Globus pallidus (tissue), 1 donor: ENCODE data around the gene RFT1.

Experiments
- DNase-seq: peaks from one replicate; pipeline ENCODE4 v3.0.0-alpha.2; 2015; ENCODE audit warnings: low spot score

The RFT1 gene

DNA sequence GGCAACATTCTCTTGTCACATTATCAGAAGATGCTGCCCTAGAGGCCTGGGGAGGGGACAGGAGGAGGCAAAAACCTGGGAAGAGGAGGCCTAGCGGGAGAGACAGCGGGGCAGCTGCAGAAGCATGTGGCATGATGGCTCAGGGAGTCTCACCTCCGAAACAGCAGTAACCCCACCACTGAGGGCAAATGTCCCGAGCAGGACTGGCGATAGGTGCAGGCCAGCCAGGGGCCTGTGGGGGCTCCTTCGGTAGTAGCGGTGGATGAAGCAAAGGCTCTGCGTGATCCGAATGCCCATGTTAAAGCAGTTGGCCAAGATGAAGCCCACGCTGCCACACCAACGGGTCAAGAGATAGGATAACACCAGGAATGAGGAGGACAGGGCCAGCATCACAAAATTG, 38.0 kb downstream of the RFT1 start:
- DNase-seq: no peak

DNA sequence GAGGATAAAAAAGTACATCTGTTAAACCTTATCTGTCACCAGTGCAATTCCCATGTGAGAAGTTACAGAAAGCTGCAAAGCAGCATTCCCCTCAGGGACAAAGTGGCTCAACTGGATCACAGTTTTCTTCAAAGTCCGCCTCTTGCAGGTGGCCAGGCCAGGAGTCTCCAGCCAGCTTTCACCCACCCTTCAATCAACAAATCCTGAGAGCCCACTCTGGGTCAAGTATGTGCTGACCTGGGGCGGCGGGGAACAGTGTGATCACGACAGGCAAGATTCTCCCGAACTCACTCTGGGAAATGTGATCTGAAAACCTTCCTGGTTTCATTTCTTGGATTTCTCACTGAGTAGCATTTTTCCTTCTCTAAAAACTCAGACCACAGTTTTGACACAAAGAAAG, 39.2 kb downstream of the RFT1 start:
- DNase-seq: no peak

DNA sequence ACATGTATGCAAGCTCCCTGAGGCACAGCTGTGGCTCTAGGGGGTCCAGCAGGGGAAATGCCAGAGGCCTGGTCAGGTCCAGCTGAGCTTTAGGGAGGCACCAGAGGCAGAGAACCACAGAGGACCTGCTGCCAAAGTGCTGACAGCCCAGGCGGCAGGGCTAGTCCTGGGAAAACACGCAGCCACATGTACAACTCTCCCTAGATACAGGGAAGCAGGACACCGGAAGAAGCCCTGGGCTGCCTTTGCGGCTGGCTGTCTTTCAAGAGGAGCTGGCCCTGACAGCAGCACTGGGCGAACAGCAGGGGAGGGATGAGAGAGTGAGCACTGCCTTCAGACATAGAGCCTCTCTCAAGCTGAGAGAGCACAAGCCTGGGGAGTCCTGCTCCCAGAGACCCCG, 40.7 kb downstream of the RFT1 start:
- no peak for DNase-seq

DNA sequence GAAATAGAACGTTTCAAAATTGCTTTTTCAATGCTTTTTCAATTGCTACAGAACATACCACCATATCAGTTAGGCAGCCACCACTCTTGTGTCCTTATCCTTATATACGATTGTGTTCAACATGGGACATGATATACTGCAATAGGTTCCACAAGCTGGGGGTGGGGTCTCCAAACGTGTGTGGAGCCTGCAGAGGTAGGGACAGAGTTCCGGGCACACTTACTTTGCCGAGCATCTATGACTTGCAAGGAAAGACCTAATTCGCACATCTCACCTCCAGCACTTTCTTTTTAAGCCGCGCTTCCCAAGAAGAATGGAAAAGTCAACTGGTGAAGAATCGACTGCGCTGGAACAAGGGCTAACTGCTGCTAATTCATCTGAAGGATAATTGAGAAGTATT, 44.8 kb downstream of the RFT1 start:
- no peak for DNase-seq

DNA sequence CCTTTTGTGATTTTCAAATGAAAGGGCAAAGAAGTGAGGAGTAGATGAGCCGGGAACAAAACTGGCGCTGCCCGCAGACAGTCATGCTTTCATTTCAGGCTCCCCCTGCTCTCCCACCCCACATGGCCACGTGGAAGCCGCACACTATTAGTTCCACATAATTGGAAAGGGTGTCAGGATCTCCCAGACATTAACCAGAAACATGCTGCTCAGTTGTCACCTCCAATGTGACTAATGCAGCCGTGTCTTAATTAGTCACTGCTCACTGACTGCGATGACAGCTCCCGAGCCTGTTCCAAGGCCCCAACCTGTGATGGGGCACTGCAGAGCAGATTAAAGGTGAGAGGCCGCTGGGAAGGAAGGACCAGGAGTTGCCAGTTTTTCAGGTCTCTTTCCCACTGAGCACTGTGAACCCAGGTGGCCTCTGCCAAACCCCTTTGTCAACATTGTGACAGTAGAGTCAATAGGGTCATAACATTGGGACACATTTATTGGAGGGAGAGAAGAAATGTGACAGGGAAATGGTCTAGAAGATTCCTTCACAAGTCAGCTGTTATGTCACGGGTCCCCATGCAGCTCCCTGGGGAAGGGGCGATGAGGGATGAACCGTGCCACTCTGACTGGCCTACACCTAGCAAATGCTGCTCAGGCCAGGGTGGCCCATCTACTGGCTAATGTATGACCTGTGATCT, 45.8 kb downstream of the RFT1 start:
- no peak for DNase-seq

DNA sequence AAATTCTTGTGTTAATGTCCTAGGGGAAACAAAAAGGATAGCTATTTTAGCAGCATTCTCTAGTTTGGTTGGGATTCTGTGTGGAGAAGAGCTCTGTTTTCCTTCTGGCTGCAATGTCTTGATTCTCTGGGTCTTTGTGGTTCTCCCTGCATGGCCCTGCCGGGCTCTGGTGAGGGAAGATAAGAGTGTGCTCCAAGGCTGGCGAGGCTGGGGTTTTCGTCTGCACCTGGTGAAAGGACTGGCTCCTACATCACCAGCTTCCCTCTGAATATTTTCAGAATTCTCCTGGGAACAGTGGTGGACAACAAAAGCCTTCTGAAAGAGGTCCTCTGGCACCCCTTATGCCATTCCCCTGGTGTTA, 46.3 kb downstream of the RFT1 start:
- no peak for DNase-seq

DNA sequence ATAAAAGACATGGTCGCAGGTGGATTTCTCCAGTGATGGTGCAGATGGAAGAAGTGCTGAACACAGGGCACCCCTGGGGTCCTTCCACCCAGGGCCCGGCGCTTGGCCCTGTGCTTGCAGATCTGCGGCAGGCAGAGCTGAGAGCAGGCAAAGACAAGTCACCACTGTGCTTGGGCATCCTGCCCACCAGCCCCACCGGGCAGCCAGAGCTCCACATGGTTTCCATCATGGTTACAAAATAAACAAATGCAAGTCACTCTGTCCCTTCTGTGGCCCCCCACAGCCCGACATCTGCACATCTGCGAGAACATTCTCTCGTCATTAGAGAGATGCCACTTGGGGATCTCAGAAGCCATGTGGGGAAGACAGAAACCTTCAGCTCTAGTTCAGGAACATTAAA, 46.7 kb downstream of the RFT1 start:
- DNase-seq: peak; percentile 29

DNA sequence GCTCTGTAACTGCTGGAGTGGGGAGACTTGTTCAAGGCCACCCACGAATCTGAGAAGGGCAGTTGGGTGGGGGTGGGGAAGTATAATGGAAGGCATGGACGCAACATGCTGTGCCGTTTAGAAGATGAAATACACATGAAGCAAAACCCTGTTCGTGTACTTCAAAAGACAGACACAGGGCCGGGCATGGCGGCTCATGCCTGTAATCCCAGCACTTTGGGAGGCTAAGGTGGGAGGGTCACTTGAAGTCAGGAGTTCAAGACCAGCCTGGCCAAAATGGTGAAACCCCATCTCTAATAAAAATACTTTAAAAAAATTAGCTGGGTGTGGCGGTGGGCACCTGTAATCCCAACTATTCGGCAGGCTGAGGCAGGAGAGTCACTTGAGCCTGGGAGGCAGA, 47.5 kb downstream of the RFT1 start:
- DNase-seq: no peak

DNA sequence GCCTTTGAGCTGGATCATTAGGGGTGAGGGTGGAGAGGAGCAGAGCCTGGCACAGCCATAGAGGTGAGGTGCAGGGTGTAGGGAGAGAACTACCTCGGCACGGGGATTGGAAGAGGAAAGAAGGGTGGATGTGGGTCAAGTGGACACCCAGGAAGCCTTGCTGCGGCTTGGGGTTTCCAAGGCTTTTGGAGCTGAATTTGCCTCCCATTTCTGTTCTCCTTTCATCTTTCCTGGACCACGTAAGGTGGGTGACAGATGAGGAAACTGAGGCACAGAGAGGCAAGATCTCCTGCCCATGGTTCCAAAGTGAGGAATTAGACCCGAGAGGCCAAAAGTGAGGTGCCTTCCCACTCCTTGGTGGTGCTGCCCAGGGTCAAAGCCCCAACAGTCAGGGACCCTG, 48.9 kb downstream of the RFT1 start:
- DNase-seq: no peak

DNA sequence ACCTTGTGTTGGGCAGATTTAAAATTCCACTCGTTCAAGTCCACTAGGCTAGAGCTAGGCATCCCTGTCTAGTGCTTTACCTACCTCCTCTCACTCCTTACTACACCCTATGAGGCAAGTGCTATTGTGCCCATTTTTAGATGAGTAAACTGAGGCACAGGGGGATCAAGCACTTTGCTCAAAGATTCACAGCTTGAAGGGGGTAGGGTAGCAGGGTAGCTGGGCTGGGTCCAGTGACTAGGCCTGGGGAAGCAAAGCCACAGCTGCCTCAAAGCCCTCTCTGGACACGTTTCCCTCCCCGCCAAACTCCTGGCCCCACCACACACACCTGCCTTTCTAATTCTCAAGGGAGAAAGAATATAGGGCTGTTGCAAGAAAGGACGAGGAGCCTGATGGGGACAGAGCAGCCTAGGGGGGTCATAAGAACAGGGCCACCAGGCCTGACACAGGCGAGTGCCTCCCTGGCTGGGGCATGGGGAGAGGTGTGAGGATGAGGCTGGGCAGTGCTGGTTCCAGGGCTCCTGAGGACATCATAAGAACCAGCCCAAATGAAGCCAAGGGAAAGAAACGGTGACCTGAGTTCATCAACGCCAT, 49.5 kb downstream of the RFT1 start:
- DNase-seq: no peak

DNA sequence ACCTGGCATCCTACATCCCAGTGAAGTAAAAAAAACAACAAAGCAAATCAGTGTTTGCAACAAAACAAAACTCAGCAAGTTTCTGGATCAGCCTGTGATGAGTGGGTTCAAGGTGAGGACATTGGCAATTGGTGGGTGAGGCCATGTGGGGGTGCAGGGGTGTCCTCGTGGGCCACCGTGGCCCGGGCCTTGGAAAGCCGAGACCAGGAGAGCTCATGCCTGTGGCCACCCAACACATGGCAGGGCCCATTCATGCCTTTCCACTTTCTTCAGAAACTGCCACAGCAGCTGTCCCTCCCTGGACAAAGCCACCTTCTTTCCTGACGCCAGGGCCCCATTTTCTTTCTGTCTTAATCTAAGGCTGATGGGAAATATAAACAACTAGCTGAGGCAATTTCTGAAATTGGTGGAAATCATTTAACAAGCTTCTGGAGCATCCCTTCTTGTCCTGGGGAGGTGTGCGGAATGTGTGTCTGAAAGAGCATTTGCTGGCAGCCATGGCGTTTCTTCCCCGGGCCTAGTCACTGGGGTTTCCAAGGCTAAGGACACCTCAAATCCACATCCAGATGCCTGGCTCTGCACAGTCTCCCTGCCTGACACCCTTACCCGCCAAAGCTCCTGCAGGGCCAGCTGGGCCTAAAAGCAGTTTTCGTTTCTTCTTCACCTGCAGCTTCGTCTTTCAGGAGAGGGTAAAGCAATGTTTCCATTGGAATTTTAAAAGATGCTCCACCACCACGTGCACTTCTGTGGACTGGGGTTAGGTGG, 50.3 kb downstream of the RFT1 start:
- DNase-seq: no peak

DNA sequence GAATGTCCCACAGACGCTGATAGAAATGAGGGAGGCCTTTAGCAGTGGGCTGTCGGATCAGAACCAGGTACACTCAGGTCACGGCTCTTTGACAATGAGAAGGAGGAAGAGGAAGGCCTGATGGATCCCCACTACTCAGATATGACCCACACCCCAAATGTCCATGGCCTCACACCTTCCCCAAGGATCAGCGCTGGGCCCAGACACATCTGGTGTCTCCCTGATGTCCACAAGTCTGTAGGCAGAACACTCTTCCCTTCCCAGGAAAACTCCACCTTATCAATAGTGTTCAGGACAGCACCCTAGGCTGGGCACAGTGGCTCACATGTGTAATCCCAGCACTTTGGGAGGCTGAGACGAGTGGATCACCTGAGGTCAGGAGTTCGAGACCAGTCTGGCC, 51.1 kb downstream of the RFT1 start:
- DNase-seq: no peak

DNA sequence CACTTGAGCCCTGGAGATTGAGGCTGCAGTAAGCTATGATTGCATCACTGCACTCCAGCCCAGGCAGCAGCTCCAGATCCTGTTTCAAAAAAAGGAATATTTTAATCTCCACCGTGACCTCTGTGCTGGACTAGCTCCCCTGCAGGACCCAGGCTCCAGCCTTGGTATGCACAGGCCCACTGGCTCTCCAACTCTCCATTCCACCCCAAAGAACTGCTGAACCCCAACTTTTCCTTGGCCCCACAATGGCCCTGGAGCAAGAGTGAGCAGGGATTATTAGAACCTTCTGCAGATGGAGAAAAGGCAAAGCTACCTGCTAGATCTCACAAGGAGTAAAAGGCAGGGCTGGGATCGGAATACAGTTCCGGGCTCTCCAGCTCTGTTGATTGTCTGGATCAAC, 51.6 kb downstream of the RFT1 start:
- no peak for DNase-seq

DNA sequence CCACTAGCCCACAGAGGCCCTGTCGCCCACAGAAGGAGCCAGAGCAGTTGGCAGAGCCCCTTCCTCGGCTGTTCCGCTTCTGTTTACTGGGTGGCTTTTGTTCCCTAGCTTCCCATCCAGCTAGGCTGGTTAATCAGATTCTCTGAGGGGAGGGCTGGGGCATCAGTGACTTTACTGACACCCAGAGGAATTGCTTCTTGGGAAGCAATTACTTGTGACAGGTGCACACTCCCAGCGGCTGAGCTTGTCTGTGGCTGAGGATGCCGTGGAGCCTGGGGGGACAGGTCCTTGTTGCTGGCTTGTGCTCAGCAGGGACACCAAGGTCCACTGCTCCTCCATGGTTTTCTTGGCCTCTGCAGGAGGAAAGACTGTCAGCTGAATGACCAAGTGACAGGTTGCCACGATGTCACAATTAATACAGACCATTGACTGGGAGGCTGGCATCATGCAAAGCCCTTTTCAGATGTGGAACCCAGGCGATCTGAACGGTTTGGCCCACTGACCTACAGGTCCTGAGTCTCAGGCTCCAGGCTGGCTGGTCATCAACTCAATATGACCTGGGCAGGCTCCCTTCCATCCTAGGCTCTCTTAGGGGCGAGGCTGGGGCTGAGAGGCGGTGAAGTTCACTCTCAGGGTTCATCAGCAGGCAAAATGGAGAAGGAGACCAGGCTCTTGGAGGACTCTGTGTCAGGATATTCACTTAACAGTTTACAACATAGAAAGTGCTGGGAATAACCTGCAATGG, 52.6 kb downstream of the RFT1 start:
- DNase-seq: no peak

DNA sequence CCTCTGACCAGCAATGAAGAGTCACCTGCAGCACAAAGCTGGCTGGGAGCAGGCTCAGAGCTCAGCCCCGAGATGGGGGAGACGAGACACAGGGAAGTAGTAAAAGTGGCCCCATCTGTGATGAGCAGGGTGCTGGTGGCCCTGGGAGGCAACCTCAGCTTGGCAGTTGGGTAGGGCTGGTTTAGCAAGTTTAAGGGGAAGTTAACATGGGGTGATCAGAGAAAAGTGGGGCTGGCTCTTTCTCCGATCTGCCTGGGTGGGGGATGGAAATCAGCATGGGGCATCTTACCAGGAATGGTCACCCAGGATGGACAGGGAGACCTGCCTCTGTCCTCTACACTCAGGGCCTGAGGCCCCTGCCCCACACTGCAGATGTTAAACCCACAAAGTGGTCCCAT, 54.5 kb downstream of the RFT1 start:
- DNase-seq: no peak

DNA sequence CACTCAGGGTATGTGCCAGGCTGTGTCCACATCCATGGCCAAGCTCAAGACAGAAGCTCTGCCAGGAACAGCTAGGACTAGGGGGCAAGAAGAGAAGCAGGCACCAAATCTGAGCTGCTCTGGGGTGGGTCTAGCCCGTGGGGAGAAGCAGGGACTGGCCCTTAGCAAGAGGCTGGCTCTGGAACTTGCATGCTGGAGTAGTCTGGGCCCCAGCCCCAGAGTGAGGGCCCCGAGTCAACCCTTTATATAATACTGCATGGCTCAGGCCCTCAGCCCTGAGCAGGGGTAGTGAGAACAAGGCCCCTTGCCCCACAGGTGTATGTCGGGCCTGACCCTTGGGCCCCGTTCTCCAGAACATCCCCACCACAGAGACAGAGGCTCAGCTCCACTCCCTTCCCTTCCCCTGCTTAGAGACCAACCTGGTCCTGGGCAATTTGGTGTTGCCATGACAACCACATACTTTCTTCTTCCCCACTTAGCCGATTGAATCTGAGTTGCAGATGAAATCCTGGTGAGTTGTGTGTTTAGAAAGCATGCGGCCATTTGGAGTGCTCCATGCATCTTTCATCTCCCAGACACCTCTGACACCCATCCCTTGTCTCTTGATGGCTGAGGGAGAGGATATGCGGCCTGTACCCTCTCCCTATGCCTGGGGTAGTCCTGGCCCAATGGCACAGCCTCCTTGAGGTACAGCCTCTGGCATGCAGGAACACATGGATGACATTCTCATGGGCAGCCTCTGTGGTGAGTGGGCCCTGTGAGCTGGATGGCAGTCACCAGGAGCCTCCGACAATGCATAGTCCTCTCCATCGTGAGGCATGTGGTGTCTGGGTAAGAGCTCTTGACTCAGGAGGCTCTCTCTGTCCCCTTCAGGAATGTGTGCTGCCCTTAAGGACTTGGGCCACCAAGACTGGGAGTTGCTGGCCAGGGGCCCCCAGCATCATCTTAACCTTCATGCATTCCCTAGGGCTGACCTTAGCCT, 55.2 kb downstream of the RFT1 start:
- DNase-seq: no peak

DNA sequence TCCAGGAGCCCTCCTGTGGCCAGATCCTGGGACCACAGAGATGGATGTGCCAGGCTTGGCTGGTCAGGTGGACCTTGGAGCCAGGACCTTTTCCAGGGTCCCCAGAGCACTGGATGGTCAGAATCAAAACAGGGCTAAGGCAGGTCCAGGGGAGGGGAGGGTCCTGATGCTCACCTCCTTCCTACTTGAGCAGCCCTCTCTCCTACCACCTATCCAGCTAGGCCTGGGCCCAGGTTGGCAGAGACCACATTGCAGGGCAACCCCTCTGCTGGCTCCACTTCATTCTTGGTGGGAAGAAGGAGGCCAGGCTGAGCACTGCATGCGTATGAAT, 55.9 kb downstream of the RFT1 start:
- no peak for DNase-seq

DNA sequence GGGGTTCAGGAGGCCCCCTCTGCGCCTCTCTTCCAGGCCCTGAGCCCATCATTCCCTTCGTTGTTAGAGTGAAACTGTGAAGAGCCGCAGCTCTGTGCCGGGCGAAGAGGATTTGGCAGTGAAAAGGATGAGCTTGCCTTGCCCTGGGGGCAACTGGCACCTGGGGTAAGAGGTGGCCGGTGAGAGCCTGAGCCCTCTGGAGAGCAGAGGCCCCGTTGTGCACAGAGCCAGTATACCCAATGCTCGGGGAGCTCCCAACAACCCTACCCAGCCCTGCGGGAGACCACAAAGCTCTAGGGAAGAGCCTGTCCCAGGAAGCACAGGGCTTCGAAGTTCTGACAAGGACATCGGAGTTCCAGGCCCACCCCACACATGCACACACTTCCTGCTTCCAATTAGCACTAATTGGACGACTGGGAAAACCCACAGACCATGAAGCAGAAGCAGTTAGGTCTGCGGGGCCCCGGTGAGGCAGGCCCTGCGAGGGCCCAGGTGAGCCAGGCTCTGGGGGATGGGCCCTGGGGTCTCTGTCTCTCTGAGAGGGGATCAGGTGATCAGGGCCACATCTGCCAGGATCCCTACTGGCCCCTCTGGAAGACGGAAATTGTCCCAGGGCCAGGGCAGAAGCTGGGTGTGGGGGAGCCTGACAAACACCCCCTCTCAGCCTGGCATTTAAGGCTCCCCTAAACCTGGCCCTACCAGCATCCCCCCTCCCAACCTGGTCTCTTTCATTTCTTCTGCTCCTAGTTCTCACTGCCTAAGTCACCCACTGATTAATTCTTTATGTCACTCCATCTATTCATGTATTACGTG, 56.5 kb downstream of the RFT1 start:
- no peak for DNase-seq

DNA sequence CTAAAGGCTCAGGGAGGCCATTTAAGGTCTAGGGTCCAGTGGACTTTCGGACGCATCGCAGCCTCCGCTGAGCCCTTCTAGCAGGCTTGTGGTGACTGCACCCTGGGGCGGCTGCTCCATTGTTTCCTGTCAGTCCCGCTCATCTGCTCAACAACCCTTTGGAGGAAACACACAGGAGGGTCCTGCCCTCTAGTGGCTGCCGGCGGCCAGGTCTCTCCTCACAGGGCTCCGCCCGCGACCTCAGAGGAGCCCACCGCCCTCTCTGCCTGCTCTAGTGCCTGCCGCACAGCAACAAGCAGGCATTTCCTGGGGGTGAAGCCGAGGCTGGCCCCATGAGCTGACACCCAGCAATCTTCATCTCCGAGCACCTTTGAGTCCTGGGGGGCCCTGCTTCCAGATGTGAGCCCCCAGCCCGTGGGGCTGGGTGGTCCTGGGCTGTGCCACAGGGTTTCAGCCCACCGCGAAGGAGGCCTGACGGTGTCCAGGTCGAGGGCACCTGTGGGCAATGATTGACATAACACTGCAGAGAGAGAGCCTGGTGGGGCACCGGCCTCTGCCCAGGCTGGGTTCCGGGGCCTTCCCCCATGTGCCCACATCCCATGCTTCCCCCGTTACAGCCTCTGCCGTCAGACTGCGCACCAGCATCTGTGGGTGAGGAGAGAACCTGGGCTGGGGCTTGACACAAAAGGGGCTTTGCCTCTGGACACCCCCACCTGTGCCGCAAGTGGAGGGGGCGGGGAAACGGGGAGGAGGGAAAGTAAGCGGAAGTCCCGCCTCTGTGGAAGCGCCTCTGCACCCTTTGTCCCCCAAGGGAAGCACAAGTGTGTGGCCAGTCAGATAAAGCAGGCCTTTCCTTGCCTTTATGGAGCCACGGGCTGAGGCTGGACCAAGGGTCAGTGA, 57.3 kb downstream of the RFT1 start:
- peak; percentile 63 for DNase-seq

DNA sequence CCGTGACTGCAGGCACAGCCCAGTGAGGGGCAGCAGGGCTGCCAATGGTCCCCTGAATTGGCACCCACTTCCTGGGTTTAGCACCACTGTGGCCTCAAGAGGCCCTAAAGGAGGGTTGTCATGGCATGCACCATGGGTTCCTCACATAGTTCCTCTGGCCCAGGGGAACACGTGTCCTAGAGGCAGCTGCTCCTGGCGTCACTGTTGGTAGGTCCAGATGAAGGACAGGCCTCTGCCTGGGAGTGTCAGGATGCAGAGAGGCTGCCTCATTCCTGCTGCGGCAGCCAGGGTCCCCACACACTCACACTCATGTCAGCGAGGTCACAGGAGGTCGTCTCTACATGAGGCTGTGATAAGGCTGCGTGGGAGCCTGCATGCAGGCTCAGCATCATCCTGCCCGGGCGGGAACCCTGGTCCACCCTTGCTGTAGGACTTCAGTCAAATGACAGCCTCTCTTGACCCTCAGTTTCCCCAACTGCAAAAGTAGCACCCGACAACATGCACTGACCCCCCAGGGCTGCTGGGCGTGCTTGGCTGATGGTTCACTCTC, 58.3 kb downstream of the RFT1 start:
- DNase-seq: no peak
